22Rv1 (cell line): ENCODE data around the gene NLRC5.

Experiments used
- CTCF ChIP-seq: fragments of 450-650 bp; IDR thresholded peaks from 2 replicates; pipeline ENCODE4 v1.5.1; 2017; ENCODE audit warnings: mild to moderate bottlenecking
- ZFX ChIP-seq: fragments of 450-650 bp; IDR thresholded peaks from 2 replicates; pipeline ENCODE4 v1.6.1; 2017; ENCODE audit warnings: antibody characterized with exemption, borderline replicate concordance

DNA sequence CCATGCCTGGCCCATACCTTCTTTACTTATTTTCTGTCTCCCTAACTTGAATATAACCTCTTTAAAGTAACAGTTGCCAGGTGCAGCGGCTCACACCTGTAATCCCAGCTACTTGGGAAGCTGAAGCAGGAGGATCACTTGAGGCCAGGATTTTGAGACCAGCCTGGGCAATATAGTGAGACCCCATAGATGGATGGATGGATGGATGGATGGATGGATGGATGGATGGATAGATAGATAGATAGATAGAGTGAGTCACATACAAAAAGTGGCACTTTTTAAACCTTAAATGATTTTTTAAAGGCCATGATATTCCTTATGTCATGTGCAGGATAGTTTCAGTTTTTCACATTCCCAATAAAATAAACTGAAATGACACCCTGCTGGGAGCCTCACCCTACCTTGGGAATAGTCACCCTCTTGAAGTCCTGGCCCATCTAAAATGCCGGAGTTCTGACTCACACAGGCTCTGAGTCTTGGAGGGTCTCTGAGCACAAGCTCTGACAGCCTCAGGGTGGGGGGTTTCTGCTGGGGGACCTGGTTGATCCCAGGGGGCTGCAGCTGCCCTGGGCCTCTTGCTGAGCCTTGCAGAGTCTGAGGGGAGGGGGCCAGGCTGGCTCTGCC is 129.2 kb downstream of the NLRC5 start:
- TF ChIP-seq CTCF (no peak), ZFX (no peak)
